NCI-H446 (cell line): Measurements from ENCODE around the gene APBB2.
"Not testable (repeated sequence)": the region's sequence is repeated elsewhere in the genome, so short reads cannot be mapped to it uniquely, and the experiment has no call there.

Source experiments
- DNase-seq, 2 experiments: peaks; one replicate each; lab custom pipeline; 2025; lab: John Stamatoyannopoulos, UW

The APBB2 gene

DNA sequence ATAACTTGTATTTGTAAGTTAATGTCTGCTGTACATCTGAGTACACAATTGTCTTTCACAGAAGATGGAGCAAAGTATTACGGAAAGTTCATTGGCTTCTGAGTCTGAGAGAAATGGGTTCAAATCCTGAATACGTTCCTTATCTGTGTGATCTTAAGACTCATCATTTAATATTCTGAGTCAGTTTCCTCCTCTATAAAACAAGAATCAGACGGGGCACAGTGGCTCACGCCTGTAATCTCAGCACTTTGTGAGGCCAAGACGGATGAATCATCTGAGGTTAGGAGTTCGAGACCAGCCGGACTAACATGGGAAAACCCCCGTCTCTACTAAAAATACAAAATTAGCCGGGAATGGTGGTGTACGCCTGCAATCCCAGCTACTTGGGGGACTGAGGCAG lies 57.8 kb downstream of the APBB2 start:
- DNase-seq, result no peak

DNA sequence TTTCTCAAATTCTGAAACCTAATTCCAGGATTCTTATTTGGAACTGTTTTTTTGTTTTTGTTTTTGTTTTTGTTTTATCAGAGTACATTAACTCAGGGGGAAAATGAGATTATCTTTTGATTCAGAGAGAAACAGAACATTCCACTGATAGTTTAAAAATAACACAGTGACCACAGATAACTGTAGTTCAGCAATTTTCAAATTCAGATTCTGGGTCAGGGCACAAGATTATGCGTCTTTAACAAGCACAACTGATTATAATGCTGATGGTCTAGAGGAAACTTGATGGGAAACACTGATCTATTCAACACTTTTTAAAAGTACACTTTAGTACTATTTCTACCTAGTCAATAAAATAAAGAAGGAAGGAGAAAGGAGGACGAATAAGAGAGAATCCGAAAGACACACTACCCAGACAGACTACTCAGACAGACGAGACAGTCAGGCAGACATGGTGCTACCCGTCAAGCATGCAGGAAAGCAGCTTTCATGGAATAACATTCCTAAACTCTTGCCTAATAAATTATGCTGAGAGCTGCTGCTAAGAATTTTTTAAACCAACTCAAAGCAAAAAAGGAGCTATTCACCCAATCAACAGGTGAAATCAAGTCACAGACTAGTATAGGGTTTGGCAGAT lies 59.0 kb downstream of the APBB2 start:
- no peak for DNase-seq

DNA sequence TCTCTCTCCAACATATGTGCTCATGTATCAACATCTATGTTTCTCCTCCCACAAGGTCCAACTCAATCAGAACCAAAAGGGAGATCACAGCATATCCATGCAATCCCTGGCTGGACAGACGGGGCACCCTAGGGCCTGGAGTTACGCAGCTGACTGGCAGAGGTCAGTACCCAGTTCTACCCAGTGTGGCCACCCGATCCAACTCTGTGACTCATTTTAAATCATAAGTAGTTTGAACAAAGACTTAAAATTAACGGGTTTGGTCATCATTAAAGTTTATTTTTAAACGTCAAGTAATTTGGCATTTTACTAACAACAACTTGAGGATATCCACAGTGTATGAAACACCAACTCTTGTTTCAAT lies 59.5 kb downstream of the APBB2 start:
- DNase-seq, result no peak

DNA sequence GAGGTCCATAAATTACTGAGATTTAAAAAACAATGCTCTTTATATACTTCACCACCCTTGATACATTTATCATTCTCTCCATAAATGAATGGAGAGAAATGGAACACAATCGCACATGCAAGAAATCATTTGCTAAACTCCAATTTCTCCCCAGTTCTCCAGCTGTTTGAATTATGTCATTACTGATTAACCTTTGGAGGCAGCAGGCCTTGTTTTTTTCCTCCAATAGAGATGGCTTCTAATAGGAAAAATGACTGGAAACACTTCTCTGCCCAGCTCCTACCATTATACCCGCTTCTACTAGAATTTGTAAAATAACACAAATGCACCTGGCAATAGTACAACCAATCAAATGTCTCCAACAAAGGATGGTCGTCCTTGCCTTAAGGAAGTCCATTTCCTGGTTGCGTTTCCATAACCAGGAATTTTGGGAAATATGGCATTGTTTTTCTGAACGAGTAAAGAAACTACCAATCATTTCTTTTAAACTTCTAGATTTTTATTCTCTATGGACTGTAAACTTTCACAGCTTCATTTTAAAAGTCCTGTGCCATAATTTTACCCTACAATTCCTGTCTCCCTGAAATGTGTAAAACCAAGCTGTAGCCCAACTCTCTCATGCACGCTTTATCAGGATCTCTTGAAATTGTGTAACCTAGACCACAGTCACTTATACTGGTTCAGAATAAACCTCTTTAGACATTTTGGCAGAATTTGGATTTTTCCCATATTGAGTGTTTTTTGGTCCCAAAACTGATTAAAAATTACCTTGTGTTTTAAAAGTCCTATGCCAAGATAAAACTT lies 60.1 kb downstream of the APBB2 start:
- DNase-seq, result no peak

DNA sequence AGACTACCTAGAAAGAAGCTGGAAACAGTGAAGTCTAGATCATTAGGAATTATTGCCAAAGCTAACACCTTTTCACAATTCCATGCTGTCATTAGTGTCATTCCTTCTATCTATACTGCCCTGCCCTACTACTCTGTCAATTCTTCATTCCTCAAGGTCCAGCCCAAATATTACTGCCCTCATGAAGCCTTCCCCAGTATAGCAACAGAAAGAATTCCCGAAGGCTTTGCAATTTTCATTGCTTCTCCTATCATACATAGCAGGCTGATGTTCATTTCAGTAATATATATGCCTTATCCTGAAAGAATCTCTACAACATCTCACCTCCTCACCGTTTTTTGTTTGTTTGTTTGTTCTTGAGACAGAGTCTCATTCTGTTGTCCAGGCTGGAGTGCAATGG lies 63.9 kb downstream of the APBB2 start:
- no peak for DNase-seq

DNA sequence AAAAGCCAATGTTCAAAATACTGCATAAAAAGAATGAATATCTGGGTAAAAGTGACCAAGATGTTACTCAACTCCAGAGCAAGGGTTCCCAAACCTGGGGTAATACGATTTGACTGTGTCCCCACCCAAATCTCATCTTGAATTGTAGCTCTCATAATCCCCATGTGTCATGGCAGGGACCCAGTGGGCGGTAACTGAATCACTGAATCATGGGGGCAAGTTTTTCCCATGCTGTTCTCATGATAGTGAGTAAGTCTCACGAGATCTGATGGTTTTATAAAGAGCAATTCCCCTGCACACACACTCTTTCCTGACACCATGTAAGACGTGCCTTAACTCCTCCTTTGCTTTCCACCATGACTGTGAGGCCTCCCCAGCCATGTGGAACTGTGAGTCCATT lies 64.8 kb downstream of the APBB2 start:
- DNase-seq, result not testable (repeated sequence)

DNA sequence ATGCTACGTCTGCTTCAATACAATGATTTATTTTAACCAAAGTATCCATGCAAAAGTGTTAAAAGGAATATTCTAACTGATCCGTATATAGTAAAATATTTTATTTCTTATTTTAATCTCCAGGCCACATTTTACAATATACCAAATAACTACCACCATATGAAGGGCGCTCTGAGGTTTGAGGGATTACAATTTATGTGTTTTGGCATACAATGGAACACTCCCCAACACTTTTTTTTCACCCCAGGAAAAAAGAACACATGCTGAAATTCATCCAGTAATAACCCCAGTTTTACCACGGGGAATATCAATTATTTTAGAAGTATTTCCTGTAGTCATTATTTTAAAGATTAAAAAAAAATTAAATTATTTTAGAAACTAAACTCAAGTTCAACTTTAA lies 65.4 kb downstream of the APBB2 start:
- no peak for DNase-seq

DNA sequence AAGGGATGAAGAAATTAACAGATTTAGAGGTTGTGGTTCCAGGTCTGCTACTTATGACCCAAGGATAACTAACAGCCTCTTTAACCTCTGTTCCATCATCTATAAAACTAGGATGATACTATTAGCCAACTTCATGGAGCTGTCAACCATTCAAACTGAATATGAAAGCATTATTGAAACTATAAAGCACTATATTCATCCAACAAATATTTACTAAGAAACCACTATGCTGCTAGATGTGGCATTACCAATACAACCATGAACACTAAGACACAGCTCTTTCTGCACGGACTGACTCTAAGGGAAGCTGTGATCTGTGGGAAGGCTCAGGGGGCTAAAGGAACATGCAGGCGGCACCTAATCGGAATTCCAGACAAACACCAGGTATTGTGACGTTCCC lies 66.0 kb downstream of the APBB2 start:
- DNase-seq, result no peak

DNA sequence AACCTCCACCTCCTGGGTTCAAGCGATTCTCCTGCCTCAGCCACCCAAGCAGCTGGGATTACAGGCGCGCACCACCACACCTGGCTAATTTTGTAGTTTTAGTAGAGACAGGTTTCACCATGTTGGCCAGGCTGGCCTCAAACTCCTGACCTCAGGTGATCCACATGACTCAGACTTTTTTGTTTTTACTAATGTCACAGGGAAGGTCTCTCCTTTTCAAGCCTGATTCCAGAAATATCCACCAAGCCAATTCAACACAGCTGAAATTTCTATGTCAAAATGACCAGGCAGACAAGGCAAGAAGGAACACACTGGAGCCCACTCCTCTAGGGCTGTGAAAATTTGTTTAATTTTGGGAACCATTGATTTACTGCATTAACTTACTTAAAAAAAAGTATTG lies 66.8 kb downstream of the APBB2 start:
- DNase-seq, result not testable (repeated sequence)

DNA sequence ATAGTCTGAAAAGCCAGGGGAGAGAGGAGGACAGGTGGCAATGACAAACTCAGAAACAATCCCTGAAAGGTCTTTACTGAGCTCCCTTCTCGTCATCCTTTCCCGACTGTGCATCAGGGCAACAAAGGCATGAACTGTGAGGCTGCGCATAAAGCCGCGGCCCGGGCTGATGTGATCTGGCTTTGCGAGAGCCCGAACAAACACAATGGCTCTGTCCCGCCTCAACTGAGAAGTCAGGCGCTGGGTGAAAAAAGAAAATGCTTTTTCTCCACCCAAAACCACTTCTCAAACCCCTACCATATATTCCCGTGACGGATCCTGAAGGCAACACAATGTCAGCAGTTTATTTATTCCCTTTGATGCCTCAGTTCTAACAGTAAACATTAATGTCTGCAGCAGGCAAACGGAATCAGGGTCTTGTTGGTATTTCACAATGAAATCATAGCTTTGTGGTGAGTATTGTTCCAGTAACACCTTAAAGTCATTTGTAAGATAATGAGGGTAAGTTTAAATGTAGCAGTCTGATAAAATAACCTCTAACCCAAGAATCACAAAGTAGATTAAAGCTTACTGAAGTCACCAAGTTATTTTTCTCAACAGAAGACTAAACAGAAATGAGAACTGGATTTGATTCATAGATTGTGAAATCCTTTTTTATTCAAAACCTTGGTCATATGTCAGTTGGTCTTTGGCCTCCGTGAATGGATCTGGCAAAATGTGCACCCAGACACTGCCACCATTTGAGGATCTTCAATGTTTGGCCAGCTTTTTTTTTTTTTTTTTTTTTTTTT lies 67.4 kb downstream of the APBB2 start:
- no peak for DNase-seq

DNA sequence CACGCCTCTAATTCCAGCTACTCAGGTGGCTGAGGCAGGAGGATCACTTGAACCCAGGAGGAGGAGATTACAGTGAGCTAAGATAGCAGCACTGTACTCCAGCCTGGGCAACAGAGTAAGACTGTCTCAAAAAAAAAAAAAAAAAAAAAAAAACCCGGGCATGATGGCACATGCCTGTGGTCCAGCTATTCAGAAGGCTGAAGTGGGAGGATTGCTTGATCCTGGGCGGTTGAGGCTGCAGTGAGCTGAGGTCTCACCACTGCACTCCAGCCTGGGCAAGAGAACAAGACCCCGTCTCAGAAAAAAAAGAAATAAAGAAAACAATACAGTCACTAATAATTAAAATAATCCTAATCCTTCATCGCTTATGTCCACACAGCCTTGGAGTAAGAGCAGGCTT lies 68.1 kb downstream of the APBB2 start:
- no peak for DNase-seq

DNA sequence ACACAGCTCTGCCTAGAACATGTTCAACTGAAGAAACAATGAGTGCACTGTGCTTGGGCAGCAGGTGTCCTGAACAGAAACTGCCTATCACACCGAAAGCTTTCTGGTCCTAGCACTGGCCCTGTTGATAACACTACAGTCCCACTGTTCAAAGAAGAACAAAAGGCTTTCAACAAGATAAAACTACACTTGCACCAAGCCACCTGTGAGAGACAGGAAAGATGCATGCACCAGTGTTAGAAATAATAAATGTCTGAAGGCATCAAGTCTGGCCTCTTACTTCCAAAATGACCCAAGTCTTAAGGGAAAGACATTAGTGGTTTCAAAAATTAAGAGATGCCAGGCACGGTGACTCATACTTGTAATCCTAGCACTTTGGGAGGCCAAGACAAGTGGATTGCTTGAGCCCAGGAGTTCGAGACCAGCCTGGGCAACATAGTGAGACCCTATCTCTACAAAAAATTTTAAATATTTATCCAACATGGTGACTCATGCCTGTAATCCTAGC lies 68.7 kb downstream of the APBB2 start:
- no peak for DNase-seq

DNA sequence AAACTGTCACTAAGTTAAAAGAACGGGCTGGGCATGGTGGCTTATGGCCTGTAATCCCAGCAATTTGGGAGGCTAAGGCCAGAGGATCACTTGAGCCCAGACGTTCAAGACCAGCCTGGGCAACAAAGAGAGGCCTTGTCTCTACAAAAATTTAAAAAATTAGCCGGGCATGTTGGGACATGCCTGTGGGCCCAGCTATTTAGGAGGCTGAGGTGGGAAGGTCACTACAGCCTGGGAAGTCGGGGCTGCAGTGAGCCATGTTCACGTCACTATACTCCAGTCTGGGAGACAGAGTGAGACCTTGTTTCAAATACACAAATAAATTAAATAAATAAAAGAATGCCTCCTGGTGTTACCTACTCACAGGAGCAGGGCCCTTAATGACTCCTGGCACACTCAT lies 69.5 kb downstream of the APBB2 start:
- DNase-seq, result no peak

DNA sequence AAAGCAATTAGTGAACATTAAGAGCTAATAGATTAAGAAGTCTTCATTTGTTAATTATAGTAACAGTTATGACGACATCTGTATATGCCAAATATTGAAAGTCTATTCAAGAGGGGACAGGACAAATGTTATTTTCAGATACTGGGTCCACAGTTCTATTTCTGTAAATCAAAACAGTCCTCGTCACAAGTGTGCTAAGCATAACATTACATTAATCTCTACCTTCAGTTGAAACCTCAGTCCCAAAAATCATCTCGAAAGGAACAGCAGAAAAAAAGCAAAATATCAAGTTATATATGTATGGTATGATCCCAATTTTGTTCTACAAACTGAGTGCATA lies 70.3 kb downstream of the APBB2 start:
- DNase-seq, result no peak

DNA sequence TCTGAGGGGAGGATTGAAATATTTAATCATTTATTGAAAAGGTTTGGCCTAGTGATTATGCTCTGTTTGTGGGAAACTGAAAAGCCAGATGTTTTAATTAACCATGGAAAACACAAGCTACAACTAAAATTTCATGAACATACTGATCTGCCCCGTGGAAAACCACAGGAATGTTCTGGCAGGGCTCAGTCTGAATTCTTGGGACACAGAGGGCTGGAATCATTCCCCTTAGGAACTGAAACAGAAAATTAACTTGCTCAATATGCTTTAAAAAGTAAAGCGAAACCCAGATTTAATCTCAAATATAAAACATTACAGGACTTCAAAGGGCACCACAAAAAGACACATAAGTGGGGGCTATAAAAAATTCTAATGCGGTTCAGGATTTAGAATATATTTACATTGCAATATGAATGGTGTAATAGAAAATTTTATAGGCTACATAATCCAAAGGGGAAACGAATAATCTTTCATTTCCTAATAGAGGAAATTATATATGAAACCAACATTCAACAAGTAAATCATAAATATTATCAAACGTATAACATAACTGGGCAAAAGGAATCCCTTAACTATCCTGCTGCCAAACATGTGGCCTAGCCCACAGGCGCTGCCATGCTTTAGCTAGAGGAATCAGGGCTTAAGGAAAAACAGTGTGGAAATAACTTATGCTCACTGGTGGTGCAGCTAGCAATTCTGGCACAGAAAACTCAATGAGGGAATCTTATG lies 70.9 kb downstream of the APBB2 start:
- no peak for DNase-seq

DNA sequence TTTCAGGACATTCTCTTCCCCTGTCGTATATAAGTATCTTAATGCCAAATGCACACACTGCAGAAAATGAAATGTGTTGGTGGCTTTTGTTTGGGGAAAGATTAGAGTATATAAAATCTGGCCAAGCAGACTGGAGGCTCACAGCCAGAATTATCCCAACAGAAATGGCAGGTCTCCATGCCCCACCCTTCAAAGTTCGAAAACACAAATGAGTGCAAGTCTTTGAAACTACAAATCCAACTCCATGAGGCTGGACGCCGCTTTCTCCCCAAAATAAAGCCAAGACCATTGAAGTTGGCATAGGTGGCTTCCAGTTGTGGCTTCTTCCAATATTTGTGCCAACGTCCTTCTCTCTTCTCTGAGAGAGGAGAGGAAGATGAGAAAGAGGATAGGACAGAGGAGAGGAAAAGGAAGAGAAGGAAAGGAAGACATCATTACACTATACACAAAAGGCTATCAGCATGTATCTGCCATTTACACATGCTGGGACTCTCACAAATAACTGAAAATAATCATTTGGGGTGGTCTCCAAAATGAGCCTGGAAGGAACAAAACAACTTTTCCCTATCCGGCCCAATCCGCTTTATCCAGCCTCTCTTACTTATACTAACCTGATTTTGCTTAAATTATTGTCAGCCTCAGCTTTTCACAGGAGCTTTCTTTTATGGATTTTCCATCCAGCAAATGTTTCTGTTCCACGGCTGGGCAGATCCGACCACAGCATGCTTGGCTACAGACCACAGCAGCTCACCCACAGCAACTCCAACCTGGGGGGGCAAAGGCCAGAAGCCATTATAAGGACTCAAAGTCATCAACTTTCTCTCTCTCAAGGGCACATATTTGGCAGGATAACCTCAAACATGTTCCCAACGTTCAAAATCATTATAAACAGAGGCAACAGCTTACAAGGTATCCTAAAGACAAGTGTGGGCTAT lies 71.7 kb downstream of the APBB2 start:
- DNase-seq, result no peak

DNA sequence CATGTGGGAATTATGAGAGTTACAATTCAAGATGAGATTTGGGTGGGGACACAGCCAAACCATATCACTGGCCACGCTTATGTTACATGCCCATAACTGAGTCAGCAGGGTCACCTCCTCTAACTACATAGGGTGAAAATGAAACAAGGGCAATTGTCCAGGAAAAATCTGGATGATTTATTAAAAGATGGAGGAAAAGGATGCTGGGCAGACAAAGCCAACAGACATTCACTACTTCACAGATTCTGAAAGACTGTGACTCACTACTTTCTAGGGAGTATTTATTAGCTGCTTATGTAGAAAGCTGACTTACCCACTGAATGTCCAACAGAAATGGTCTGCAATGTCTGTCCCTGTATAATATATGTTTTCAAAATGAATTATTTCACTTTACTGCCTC lies 72.4 kb downstream of the APBB2 start:
- DNase-seq, result no peak

DNA sequence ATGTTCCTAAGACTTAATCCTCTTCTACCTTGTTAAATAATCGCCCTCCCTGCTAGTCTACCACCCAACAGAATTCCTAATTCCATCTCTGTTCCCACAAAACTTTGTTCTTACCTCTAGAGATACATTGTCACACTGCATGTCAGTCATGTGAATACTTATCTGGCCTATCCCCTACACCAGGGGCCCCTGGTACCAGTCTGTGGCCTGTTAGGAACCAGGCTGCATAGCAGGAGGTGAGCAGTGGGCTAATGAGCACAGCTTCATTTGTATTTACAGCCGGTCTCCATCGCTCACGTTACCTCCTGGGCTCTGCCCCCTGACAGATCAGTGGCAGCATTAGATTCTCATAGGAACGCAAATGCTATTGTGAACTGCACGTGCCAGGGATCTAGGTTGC lies 73.9 kb downstream of the APBB2 start:
- DNase-seq, result no peak

DNA sequence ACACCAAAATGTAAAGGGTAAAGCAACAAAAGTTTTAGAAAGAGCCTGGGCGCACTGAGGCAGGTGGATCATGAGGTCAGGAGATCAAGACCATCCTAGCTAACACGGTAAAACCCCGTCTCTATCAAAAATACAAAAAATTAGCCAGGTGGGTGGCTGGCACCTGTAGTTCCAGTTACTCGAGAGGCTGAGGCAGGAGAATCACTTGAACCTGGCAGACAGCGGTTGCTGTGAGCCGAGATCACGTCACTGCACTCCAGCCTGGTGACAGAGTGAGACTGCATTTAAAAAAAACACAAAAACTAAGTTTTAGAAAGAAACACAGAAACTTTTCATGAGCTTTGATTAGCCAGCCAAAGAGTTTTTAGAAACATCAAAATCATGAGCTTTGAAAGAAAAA lies 76.5 kb downstream of the APBB2 start:
- DNase-seq, result no peak

DNA sequence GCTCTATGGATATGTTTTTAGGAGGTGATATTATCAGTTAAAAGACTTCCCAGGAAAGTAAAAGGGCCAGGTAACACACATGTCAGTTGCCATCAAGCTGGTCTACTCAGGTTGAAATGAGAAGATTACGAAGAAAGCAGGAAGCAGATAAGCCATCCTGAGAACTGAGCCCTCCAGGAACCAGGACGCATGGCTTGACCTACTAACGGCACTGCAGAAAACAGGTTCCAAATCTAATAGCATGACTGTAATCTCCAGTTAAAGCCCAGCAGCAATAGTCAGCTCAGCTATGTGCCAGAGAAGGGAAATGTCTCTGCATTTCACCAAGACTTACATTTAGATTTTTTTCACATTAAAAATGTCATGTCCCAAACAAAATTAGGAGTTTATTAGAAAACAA lies 77.9 kb downstream of the APBB2 start:
- no peak for DNase-seq

DNA sequence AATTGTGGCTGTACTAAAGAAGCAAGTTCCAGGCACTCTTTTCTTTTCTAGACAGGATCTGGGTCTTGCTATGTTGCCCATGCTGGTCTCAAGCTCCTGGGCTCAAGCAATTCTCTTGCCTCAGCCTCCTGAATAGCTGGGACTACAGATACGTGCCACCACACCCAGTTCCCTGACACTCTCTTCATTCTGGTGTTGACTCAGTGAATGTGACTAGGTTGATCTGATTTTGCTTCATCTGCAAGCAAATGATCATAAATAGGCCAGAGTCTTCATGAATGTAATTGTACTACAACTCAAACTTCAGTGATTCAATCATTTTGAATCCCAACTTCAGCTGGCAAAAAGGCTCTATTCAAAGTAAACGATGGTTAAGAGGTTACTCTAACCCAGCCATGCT lies 78.5 kb downstream of the APBB2 start:
- no peak for DNase-seq
